ENCODE data around the gene TRIM66.
"Not testable (repeated sequence)": the region's sequence is repeated elsewhere in the genome, so short reads cannot be mapped to it uniquely, and the experiment has no call there.

The TRIM66 gene

DNA sequence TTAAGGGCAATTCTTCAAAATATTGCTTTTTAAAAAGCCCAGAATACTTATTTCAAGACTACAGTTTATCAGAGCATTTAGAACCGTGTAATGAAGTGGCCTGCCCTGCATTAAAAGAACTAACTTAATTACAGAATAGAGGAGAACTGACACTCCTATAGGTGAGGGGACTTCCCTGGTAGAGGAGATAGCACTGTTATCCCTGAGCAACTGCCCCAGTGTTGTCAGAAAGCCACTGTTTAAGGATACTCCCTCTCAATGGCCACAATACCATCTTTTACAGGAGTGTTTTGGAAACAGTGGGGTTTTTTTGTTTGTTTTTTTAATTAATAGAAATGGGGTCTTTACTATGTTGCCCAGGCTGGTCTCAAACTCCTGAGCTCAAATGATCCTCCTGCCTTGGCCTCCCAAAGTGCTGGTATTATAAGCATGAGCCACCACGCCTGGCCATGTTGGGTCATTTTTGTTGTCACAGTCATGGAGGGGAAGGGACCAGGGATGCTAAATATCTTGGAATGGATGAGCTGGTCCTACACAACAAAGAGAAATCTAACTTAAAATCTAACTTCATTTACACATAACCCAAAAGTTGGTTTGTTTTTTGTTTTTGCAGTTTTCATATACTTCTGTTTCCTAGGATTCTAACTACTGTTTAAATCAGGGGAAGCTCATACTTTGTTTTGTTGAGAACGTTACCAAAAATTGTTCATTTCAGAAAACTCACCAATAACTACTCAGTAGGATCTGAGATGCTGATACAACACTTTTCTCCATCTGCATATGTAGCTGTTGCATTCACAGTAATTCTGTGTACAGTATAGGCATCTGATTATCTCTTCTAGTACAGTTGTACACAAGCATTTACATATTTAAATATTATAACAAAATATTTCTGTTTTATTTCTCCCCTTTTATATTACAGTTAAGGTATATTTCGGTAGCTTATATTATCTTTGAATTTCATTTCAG lies 8.2 kb upstream of the TRIM66 start:
- no peak for DNase-seq (ENCODE audit: low read depth)

DNA sequence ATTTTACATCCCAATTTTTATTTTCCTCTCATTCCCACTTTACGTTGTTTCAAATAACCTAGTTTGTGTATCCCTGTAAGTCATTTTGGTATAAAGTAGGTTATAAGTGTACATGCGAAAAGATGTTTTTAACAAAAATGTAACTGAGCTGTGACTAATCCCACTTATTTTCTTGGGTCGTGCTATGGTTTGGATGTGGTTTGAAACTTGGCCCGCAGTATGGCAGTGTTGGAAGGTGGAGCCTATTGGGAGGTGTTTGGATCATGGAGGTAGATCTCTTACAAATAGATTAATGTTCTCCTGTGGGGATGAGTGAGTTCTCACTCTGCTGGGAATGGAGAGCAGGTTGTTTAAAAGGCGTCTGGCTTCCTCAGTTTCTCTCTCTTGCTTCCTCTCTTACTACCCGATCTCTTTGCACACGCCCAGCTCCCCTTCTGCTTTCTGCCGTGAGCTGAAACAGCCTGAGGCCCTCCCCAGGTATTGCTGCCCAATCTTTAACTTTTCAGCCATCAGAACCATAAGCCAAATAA lies 7.3 kb upstream of the TRIM66 start:
- no peak for DNase-seq (ENCODE audit: low read depth)

- peak; percentile 95 for DNase-seq (ENCODE audit: low read depth)
Observed at GRCh38 chr11:8688414-8689362, 6.2 kb upstream of the TRIM66 start.

DNA sequence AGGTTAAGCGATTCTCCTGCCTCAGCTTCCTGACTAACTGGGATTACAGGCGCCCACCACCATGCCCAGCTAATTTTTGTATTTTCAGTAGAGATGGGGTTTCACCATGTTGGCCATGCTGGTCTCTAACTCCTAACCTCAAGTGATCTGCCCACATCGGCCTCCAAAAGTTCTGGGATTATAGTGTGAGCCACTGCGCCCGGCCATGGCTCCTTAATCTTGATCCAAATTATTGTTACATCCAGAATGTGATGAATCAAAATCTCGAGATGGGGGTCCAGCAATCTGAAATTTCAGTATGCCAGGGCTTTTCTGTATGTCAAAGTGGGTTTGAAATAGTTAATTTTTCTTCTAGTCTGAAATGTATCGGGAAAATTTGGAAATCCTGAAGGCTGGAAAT lies 3.9 kb upstream of the TRIM66 start:
- DNase-seq (ENCODE audit: low read depth) = no peak

- DNase-seq (ENCODE audit: low read depth) = no peak
Observed at GRCh38 chr11:8685820-8686219, 3.4 kb upstream of the TRIM66 start.

GRCh38 chr11:8685306-8685705 lies 2.8 kb upstream of the TRIM66 start:
- DNase-seq (ENCODE audit: low read depth) = no peak

DNA sequence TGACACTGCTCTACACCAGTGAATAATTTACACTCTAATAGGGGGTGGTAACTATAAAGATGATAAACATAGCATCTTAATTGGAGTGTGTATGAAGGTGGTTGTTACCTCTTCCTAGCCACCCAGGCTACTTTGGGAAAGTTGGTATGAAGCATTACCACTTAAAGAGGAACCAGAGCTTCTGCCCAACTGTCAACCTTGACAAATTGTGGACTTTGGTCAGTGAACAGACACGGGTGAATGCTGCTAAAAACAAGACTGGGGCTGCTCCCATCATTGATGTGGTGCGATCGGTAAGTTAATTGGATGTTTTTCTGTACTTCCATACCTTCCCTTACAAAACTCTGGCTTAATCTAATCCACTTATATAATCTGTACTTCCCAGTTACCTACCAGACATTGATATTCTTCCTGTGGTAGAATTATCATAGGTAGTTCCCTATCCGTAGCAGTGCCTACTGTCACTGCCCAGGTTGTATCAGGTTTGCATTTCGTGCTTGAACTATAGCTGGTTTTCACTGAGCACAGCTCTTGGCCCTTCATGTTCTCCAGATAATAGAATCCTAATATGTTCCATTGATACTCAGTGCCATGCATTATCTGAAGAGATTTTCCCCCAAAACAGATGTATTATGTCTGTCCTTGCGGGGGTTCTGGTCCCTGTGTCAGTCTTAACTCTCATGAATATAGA lies 2.3 kb upstream of the TRIM66 start:
- DNase-seq (ENCODE audit: low read depth) = no peak

DNA sequence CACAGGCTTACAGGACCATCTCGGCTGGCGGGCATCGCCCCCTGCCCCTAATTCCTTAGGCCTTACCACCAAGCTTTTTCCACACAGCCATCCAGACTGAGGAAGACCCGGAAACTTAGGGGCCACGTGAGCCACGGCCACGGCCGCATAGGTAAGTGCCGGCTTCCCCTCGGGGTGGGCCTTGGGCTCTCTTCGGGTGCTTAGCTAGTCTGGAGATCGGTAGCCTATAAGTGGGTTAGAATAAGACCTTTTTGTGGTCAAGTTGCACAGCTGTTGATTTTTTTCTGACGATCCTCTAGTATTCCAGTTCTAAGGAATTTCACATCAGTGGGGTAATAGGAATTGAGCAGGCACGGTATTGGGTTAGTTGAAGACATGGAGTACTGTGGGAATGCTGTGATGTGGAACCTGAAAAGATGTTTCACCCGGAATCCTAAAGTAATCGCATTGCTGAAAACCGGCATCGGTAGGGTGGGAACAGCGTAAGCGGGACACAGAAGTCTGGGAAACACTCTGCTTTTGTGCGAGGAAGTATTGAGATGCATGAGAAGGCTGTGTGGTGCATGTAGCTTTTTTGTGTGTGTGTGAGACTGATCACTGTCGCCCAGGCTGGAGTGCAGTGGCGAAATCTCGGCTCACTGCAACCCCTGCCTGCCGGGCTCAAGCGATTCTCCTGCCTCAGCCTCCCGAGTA lies 796 bp upstream of the TRIM66 start:
- DNase-seq (ENCODE audit: low read depth) = no peak

GRCh38 chr11:8681837-8682302 lies 595 bp downstream of the TRIM66 start:
- no peak for DNase-seq (ENCODE audit: low read depth)

DNA sequence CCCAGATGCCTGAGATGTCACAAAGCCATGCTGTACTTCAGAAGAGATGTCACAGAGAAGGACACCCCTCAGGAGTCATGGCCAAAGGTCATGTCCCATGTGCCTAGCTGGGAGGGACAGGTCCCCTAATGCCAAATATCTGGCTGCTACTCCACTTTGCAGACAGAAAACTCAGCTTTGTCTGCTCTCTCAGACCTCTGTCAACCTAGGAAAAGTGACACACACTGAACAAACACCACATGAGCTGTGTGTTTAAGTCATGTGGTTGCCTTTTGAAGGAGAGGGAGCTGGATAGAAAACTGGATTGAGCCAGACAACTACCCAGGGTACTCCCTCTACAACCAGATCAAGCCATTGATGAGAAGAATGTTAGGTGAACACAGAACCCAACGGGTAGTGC lies 3.5 kb downstream of the TRIM66 start:
- no peak for DNase-seq (ENCODE audit: low read depth)

- no peak for DNase-seq (ENCODE audit: low read depth)
Observed at GRCh38 chr11:8676458-8676857, 6.0 kb downstream of the TRIM66 start.

- DNase-seq (ENCODE audit: low read depth) = no peak
Observed at GRCh38 chr11:8674859-8675258, 7.6 kb downstream of the TRIM66 start.

- no peak for DNase-seq (ENCODE audit: low read depth)
Observed at GRCh38 chr11:8672346-8672745, 10.1 kb downstream of the TRIM66 start.

GRCh38 chr11:8671651-8672062 lies 10.8 kb downstream of the TRIM66 start:
- DNase-seq (ENCODE audit: low read depth) = no peak

GRCh38 chr11:8671193-8671612 lies 11.3 kb downstream of the TRIM66 start:
- DNase-seq (ENCODE audit: low read depth) = peak; percentile 97

GRCh38 chr11:8670081-8670480 lies 12.4 kb downstream of the TRIM66 start:
- not testable (repeated sequence) for DNase-seq (ENCODE audit: low read depth)

DNA sequence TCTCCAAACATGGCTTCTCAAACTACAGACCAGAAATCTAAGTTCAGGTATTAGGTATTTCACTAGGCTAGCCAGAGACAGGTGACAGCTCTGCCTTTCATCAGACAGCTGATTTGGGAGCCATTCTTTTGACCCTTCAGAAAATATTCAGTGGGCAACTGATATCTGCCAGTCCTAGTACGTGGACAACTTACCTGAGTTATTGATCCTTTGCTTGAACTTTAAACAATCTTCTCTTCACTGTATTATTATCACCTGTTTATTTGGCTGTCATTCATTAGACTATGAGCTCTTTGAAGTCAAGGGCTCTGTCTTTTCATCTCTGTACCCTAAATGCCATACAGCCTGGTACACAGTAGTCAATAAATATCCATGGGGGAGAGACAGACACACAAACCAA lies 17.2 kb downstream of the TRIM66 start:
- no peak for DNase-seq (ENCODE audit: low read depth)

DNA sequence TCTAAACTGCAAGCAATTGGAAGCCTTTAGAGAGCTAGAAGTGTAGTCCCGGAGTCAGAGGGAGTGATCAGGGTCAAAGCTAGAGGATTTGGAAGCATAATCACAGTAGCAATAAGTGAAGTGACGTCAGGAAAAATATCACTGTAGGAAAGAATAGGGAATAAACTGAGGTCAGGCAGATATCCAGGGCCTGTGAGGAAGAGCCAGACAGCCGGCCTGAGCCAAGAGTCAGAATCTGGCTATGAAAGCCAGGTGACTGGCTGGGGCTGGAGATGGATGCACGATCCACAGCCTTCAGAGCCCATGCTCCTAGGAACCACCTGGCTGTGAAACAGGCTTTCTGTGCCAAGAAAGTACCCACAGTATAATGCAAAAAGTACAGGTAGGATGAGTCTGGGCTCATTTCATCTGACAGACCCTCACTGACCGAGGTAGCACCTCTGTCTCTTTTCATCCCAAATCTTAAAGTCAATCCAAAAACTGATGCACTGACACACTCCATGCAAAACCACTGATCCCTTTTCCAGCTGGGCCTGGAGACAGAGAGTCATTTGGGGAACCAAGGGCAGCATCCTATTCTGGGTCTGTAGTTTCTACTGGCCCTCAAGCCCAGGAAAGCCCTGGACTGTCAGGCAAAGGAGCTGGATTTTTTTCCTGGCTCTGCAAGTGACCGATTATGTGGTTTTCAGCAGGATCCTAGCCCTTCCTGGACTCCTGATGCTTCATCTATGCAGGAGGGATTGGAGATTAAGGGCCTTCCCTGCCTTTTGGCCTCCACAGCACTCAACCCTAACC lies 21.3 kb downstream of the TRIM66 start:
- no peak for DNase-seq (ENCODE audit: low read depth)

- no peak for DNase-seq (ENCODE audit: low read depth)
Observed at GRCh38 chr11:8658321-8659057, 24.0 kb downstream of the TRIM66 start.

DNA sequence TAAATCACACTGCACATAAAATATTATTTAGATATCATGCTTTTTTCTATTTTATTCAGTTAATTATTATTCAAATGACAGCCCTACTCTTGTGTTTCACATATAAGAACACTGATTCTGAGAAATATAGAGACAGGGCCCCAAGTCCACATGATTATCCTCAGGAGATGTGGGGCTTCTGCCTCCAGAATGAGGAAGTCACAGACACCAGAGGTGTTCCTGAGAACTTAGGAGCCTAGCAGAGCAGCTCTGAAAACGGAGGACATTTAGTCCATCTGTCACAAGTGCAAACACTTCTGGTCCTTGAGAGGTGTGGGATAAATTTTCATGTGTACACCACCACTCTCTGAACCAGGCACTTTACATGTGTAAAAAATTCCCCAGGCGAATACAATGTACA lies 26.2 kb downstream of the TRIM66 start:
- no peak for DNase-seq (ENCODE audit: low read depth)
